Transverse colon (tissue), 4 donors: ENCODE results near the gene CCBE1. TPM values are rescaled to one million over a fixed set of nuclear protein-coding genes. Genes with fewer than 3 reads are reported as not detected.

Source experiments
- DNase-seq: peaks from one replicate; pipeline ENCODE4 v3.0.0-alpha.2; 2019
- H3K27ac ChIP-seq, 4 donors: fragments of 200-600 bp; sonication (generic); 2 replicates each; pipeline ENCODE4 v1.5.1; 2016 to 2018; ENCODE audit warnings: inconsistent platforms in 4 of 4
- H3K27me3 ChIP-seq: fragments of 200-600 bp; sonication (generic); 2 replicates; pipeline ENCODE4 v1.5.1; 2017; ENCODE audit warnings: inconsistent platforms
- H3K36me3 ChIP-seq, 4 donors: fragments of 200-600 bp; sonication (generic); 2 replicates each; pipeline ENCODE4 v1.5.1; 2017 to 2019; ENCODE audit warnings: inconsistent platforms in 4 of 4
- H3K4me1 ChIP-seq, 4 donors: fragments of 200-600 bp; sonication (generic); 2 replicates each; pipeline ENCODE4 v1.5.1; 2017 to 2020; ENCODE audit warnings: inconsistent platforms in 4 of 4
- H3K4me3 ChIP-seq, 4 donors: fragments of 200-600 bp; sonication (generic); 1 replicate in 1 of 4; 2 replicates in 3 of 4; pipeline versions ENCODE4 v1.5.1 to v1.6.1; 2017 to 2019; ENCODE audit warnings: inconsistent platforms in 4 of 4
- H3K9me3 ChIP-seq, 2 donors: fragments of 200-600 bp; sonication (generic); 2 replicates each; pipeline ENCODE4 v1.5.1; 2017 to 2019; ENCODE audit warnings: inconsistent platforms in 2 of 2
- CTCF ChIP-seq, 5 experiments: fragments of 200-600 bp in 3 of 5; fragments of 450-650 bp in 2 of 5; sonication (generic) in 3 of 5; IDR thresholded peaks; 1 replicate in 2 of 5; 2 replicates in 3 of 5; pipeline ENCODE4 v1.5.1; 2016 to 2017; ENCODE audit warnings: antibody characterized with exemption in 5 of 5, inconsistent platforms in 3 of 5, mild to moderate bottlenecking in 2 of 5, moderate library complexity in 1 of 5
- EP300 ChIP-seq: sonication (generic); formaldehyde crosslinking; IDR thresholded peaks from one replicate; pipeline ENCODE4 v1.6.1; 2017; ENCODE audit warnings: antibody characterized with exemption, low read depth
- POLR2A ChIP-seq: fragments of 450-650 bp; IDR thresholded peaks from one replicate; pipeline ENCODE4 v1.6.1; 2016; ENCODE audit warnings: antibody characterized with exemption, mild to moderate bottlenecking, moderate library complexity
- POLR2AphosphoS5 ChIP-seq, 3 donors: sonication (generic); formaldehyde crosslinking; IDR thresholded peaks; one replicate each; pipeline ENCODE4 v1.6.1; 2016; ENCODE audit warnings: antibody characterized with exemption in 3 of 3
- WGBS, 2 donors: methylation state at CpG; one replicate each; pipeline ENCODE4 v1.1.5; 2018; ENCODE audit warnings: low coverage in 1 of 2; 5-methylcytosine and 5-hydroxymethylcytosine counted together
- in situ Hi-C, 4 donors: fragments of 200-750 bp; cut with MboI; loops; one replicate each; pipeline versions ENCODE4 v1.15.0 to v1.15.1; 2017; ENCODE audit warnings: low sequenced_read_pairs in 3 of 4, low pct_ligation_motif_present in 1 of 4, low pct_unique_long_range_greater_than_20kb in 1 of 4
- intact Hi-C: fragments of 100-400 bp; cut with DNase I; formaldehyde crosslinking; loops from one replicate; pipeline ENCODE4 v1.15.1; 2023; ENCODE audit warnings: low total_unique reads
- total RNA-seq, 4 donors: library from RNA; depleted of rRNA; stranded (reverse); fragments of >200 nt; gene quantifications; one replicate each; pipeline ENCODE4 v1.1.0, GENCODE V29; 2016

The CCBE1 gene
- total RNA-seq, 4 donors from 2014 or later: 6.1 to 43.0 (median 15.7) TPM

- no peak overlapping the region for H3K4me3 ChIP-seq
- no peaks in the 10 kb centered on the region for H3K9me3 ChIP-seq
- intact Hi-C loops (loop anchor here (10.0 kb wide), 1 partner anchor 235 kb away; the partner anchor contains the start of gene CCBE1), in situ Hi-C loops (loop anchor here in 2 of 4 donors (5.0 to 25.0 kb wide), 2 partner anchors 352 to 367 kb away; no protein-coding TSS in a partner anchor)
- H3K27me3 ChIP-seq: no peaks in the 10 kb centered on the region
- TF ChIP-seq CTCF (IDR thresholded peaks at IDR 0.05) (no peak), POLR2AphosphoS5 (IDR thresholded peaks at IDR 0.05) (no peak), POLR2A (no peak), EP300 (no peak)
- no peak for DNase-seq
- no peaks in the 10 kb centered on the region for H3K36me3 ChIP-seq
- H3K27ac ChIP-seq: no peak overlapping the region
- 60 to 69% methylated on average over 1 of the region's 1 CpG for WGBS, 2 donors
- H3K4me1 ChIP-seq: peaks cover 0 to 3% (median 0%) of the 10 kb centered on the region in 4 donors
These were observed 237.2 kb downstream of the CCBE1 start for GRCh38 chr18:59460072-59460420.

- Histone ChIP-seq H3K9me3 (no peaks in the 10 kb centered on the region), H3K27ac (no peak overlapping the region), H3K27me3 (no peaks in the 10 kb centered on the region), H3K36me3 (no peaks in the 10 kb centered on the region), H3K4me1 (peaks cover 0 to 3% (median 0%) of the 10 kb centered on the region in 4 donors), H3K4me3 (no peak overlapping the region)
- intact Hi-C loops: loop anchor here (2.0 to 10.0 kb wide), 2 partner anchors 235 to 365 kb away; partner anchors contain the start of gene CCBE1
- in situ Hi-C loops: loop anchor here in 3 of 4 donors (5.0 to 25.0 kb wide), 3 partner anchors 353 to 368 kb away; no protein-coding TSS in a partner anchor
- TF ChIP-seq CTCF (IDR thresholded peaks at IDR 0.05): peak; percentile 40 to 52 (median 45)
- TF ChIP-seq POLR2A: no peak
- no peak for TF ChIP-seq EP300
- TF ChIP-seq POLR2AphosphoS5 (IDR thresholded peaks at IDR 0.05): no peak
- 12 to 19% methylated on average over 8 of the region's 8 CpGs for WGBS, 2 donors
- no peak for DNase-seq
These were observed 237.7 kb downstream of the CCBE1 start for GRCh38 chr18:59459369-59460071.

- no peaks in the 10 kb centered on the region for H3K36me3 ChIP-seq
- no peak for TF ChIP-seq POLR2AphosphoS5 (IDR thresholded peaks at IDR 0.05)
- TF ChIP-seq CTCF (IDR thresholded peaks at IDR 0.05): no peak
- no peak for TF ChIP-seq POLR2A
- TF ChIP-seq EP300: no peak
- DNase-seq: no peak
- 44 to 50% methylated on average over 6 to 8 of the region's 8 CpGs for WGBS, 2 donors
- intact Hi-C loops: loop anchor here (2.0 kb wide), 1 partner anchor 366 kb away; no protein-coding TSS in a partner anchor
- H3K4me3 ChIP-seq: no peak overlapping the region
- no peaks in the 10 kb centered on the region for H3K27me3 ChIP-seq
- in situ Hi-C loops: loop anchor here in 2 of 4 donors (5.0 to 25.0 kb wide), 2 partner anchors 354 to 364 kb away; no protein-coding TSS in a partner anchor
- no peaks in the 10 kb centered on the region for H3K9me3 ChIP-seq
- no peak overlapping the region for H3K27ac ChIP-seq
- peaks cover 0 to 3% (median 0%) of the 10 kb centered on the region in 4 donors for H3K4me1 ChIP-seq
These were observed 238.6 kb downstream of the CCBE1 start for GRCh38 chr18:59458575-59458974.

GRCh38 chr18:59456657-59457056, 240.6 kb downstream of the CCBE1 start:
- Histone ChIP-seq H3K4me1 (peaks cover 0 to 3% (median 0%) of the 10 kb centered on the region in 4 donors), H3K36me3 (no peaks in the 10 kb centered on the region)

More at GRCh38 chr18:59456657-59457056, 240.6 kb downstream of the CCBE1 start:
- Histone ChIP-seq H3K4me3 (no peak overlapping the region), H3K9me3 (no peaks in the 10 kb centered on the region), H3K27me3 (no peaks in the 10 kb centered on the region), H3K27ac (no peak overlapping the region)
- DNase-seq: no peak
- TF ChIP-seq POLR2A (no peak), CTCF (IDR thresholded peaks at IDR 0.05) (no peak), EP300 (no peak), POLR2AphosphoS5 (IDR thresholded peaks at IDR 0.05) (no peak)
- in situ Hi-C loops: loop anchor here in 2 of 4 donors (5.0 to 25.0 kb wide), 2 partner anchors 356 to 366 kb away; no protein-coding TSS in a partner anchor
- intact Hi-C loops: no loop called here
- 57% methylated on average over 3 of the region's 3 CpGs; no CpG with 5 or more reads in 1 of the 2 donors for WGBS, 2 donors
